SU-DHL-6 (cell line): ENCODE data around the gene PTPN6.

Experiments
- EZH2phosphoT487 ChIP-seq: fragments of 200-600 bp; sonication (generic), shearing (Covaris generic); conservative IDR thresholded peaks from 2 replicates; pipeline ENCODE4 v1.6.1; 2018; ENCODE audit warnings: mild to moderate bottlenecking, antibody characterized with exemption, low read length, moderate library complexity, mixed read lengths
- TF ChIP-seq, protein P1 (sequence below): fragments of 200-600 bp; sonication (generic); IDR thresholded peaks from one replicate; pipeline ENCODE4 v1.5.1; 2017; ENCODE audit warnings: antibody characterized with exemption, mild to moderate bottlenecking, low read length, moderate library complexity; ENCODE audit not compliant: insufficient read depth, poor library complexity, severe bottlenecking

DNA sequence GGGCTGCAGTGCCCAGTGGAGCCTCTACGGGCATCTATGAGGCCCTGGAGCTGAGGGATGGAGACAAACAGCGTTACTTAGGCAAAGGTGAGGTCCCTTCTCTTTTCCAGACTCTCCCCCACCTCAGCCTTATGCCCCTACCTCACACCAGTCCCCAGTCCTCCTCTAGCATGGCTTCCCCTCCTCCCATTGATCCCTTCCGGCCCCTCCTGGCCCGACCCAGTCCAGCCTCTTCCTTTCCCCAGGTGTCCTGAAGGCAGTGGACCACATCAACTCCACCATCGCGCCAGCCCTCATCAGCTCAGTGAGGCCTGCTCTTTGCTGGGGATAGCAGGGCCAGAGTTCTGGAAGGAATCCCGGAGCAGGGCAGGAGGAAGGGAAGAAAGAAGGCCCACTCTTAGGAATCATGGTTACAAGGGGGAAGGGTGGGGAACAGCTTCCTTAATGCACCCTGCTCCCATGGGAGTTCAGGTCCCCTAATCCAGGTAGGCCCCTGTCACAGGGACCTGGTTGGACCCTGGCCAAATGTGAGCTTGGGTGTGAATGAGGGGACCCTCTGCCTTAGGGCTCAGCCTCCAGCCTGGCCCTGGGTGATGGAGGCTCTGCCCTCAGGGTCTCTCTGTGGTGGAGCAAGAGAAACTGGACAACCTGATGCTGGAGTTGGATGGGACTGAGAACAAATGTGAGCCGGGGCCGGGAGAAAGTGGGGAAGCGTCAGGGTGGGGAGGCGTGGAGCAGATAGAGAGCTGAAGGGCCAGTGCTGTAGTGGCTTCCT is 34.5 kb upstream of the PTPN6 start:
- no peak for TF ChIP-seq EZH2phosphoT487
- TF ChIP-seq, protein P1, sequence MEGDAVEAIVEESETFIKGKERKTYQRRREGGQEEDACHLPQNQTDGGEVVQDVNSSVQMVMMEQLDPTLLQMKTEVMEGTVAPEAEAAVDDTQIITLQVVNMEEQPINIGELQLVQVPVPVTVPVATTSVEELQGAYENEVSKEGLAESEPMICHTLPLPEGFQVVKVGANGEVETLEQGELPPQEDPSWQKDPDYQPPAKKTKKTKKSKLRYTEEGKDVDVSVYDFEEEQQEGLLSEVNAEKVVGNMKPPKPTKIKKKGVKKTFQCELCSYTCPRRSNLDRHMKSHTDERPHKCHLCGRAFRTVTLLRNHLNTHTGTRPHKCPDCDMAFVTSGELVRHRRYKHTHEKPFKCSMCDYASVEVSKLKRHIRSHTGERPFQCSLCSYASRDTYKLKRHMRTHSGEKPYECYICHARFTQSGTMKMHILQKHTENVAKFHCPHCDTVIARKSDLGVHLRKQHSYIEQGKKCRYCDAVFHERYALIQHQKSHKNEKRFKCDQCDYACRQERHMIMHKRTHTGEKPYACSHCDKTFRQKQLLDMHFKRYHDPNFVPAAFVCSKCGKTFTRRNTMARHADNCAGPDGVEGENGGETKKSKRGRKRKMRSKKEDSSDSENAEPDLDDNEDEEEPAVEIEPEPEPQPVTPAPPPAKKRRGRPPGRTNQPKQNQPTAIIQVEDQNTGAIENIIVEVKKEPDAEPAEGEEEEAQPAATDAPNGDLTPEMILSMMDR: no peak
